ENCODE results near the gene DDAH1.

DNA sequence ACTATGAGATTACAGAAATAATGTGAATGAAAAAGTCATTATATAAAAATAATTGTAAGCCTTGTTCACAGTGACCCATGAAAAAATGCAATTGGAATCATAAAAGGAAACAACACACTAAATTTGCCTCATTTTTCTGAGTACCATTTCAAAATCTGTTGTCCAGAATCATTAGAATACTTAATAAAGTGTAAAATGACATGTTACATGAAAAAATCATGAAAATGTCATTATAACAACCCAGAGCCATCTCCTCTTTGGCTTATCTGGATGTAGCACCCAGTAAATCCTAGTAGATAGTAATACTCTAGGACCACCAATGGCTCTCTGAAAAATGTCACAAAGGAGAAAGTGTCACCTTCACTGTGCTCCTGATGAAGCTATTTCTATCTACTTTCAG is 76.5 kb downstream of the DDAH1 start:
- no peak for TF ChIP-seq POLR2A (IDR thresholded peaks at IDR 0.05)
- TF ChIP-seq, protein P1, sequence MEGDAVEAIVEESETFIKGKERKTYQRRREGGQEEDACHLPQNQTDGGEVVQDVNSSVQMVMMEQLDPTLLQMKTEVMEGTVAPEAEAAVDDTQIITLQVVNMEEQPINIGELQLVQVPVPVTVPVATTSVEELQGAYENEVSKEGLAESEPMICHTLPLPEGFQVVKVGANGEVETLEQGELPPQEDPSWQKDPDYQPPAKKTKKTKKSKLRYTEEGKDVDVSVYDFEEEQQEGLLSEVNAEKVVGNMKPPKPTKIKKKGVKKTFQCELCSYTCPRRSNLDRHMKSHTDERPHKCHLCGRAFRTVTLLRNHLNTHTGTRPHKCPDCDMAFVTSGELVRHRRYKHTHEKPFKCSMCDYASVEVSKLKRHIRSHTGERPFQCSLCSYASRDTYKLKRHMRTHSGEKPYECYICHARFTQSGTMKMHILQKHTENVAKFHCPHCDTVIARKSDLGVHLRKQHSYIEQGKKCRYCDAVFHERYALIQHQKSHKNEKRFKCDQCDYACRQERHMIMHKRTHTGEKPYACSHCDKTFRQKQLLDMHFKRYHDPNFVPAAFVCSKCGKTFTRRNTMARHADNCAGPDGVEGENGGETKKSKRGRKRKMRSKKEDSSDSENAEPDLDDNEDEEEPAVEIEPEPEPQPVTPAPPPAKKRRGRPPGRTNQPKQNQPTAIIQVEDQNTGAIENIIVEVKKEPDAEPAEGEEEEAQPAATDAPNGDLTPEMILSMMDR (IDR thresholded peaks at IDR 0.05), result no peak

Measured in uterus (tissue), 2 donors.